Neural progenitor cell (in vitro differentiated cells): ENCODE measurements around the gene POLD4. TPM values are rescaled to one million over a fixed set of nuclear protein-coding genes. Genes with fewer than 3 reads are reported as not detected.

Experiments
- DNase-seq: peaks from one replicate; pipeline ENCODE4 v3.0.0-alpha.2; 2016; ENCODE audit warnings: low spot score
- H2AFZ ChIP-seq: fragments of 200-600 bp; sonication (generic); replicated peaks from 2 replicates; pipeline ENCODE4 v1.6.1; 2016; ENCODE audit warnings: antibody characterized with exemption
- H3F3A ChIP-seq: fragments of 200-600 bp; sonication (generic); 2 replicates; pipeline ENCODE4 v1.6.1; 2016; ENCODE audit warnings: antibody characterized with exemption, low read depth
- H3K27ac ChIP-seq: fragments of 200-600 bp; sonication (generic); 2 replicates; pipeline ENCODE4 v1.5.1; 2016; ENCODE audit warnings: mild to moderate bottlenecking
- H3K27me3 ChIP-seq: fragments of 200-600 bp; sonication (generic); 2 replicates; pipeline ENCODE4 v1.6.1; 2016; ENCODE audit warnings: mild to moderate bottlenecking, moderate library complexity
- H3K36me3 ChIP-seq: fragments of 200-600 bp; sonication (generic); 2 replicates; pipeline ENCODE4 v1.5.1; 2016
- H3K4me1 ChIP-seq: fragments of 200-600 bp; sonication (generic); 2 replicates; pipeline ENCODE4 v1.6.1; 2016; ENCODE audit warnings: mixed run types
- H3K4me2 ChIP-seq: fragments of 200-600 bp; sonication (generic); 2 replicates; pipeline ENCODE4 v1.6.1; 2016
- H3K4me3 ChIP-seq: fragments of 200-600 bp; sonication (generic); 2 replicates; pipeline ENCODE4 v1.5.1; 2016
- H3K79me2 ChIP-seq: fragments of 200-600 bp; sonication (generic); 2 replicates; pipeline ENCODE4 v1.6.1; 2016; ENCODE audit warnings: low read depth
- H3K9ac ChIP-seq: fragments of 200-600 bp; sonication (generic); 2 replicates; pipeline ENCODE4 v1.6.1; 2016
- H3K9me3 ChIP-seq: fragments of 200-600 bp; sonication (generic); 2 replicates; pipeline ENCODE4 v1.5.1; 2016; ENCODE audit warnings: low read depth
- H4K20me1 ChIP-seq: fragments of 200-600 bp; sonication (generic); 2 replicates; pipeline ENCODE4 v1.6.1; 2016; ENCODE audit warnings: low read depth
- H3K27ac Mint-ChIP-seq: 3 replicates; pipeline ENCODE4 v1.8.0; 2021; ENCODE audit warnings: mixed read lengths
- H3K27me3 Mint-ChIP-seq: 2 replicates; pipeline ENCODE4 v1.8.0; 2022; ENCODE audit warnings: low read depth, mild to moderate bottlenecking, inconsistent platforms, moderate library complexity, mixed read lengths; ENCODE audit not compliant: insufficient read depth
- H3K36me3 Mint-ChIP-seq: 3 replicates; pipeline ENCODE4 v1.8.0; 2021; ENCODE audit warnings: mixed read lengths
- H3K4me1 Mint-ChIP-seq: 3 replicates; pipeline ENCODE4 v1.8.0; 2021; ENCODE audit warnings: mixed read lengths
- H3K4me3 Mint-ChIP-seq: 3 replicates; pipeline ENCODE4 v1.8.0; 2021; ENCODE audit warnings: mild to moderate bottlenecking, moderate library complexity, mixed read lengths
- H3K9me3 Mint-ChIP-seq: 3 replicates; pipeline ENCODE4 v1.8.0; 2020; ENCODE audit warnings: mixed read lengths
- EZH2 ChIP-seq: fragments of 200-600 bp; sonication (generic); IDR thresholded peaks from 2 replicates; pipeline ENCODE4 v1.6.1; 2017; ENCODE audit warnings: antibody characterized with exemption, mild to moderate bottlenecking, moderate library complexity
- EZH2phosphoT487 ChIP-seq: fragments of 200-600 bp; sonication (generic); IDR thresholded peaks from 2 replicates; pipeline ENCODE4 v1.6.1; 2017; ENCODE audit warnings: antibody characterized with exemption
- total RNA-seq: library from RNA; depleted of rRNA; stranded (reverse); fragments of >200 nt; gene quantifications from 2 replicates; pipeline ENCODE4 v1.2.3, GENCODE V29; 2015; ENCODE audit warnings: low replicate concordance
- TF ChIP-seq, protein P1 (sequence below): fragments of 200-600 bp; sonication (generic); IDR thresholded peaks from 2 replicates; pipeline ENCODE4 v1.5.1; 2017; ENCODE audit warnings: antibody characterized with exemption, mild to moderate bottlenecking

Gene POLD4
- total RNA-seq, 1 donor from 2014 or later = 1.1 TPM

DNA sequence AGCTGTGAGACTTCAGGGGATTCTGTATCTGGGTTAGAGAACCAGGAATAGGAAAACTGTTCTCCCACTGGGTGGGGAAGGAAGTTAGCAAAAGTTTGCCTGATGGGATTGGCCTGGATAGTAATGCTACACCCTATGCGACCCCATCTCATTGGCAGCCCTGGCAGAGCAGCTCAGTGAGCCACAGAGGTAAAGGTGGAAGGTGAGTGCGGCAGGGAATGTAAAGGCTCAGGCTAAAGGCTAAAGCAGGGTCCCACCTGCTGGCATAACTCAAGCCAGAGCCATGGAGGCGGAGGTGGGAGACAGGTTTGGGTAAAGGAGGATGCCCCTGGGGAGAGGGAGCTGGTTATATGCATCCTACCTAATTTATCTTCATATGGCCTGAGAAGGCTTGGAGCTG, 31.3 kb downstream of the POLD4 start:
- TF ChIP-seq, protein P1, sequence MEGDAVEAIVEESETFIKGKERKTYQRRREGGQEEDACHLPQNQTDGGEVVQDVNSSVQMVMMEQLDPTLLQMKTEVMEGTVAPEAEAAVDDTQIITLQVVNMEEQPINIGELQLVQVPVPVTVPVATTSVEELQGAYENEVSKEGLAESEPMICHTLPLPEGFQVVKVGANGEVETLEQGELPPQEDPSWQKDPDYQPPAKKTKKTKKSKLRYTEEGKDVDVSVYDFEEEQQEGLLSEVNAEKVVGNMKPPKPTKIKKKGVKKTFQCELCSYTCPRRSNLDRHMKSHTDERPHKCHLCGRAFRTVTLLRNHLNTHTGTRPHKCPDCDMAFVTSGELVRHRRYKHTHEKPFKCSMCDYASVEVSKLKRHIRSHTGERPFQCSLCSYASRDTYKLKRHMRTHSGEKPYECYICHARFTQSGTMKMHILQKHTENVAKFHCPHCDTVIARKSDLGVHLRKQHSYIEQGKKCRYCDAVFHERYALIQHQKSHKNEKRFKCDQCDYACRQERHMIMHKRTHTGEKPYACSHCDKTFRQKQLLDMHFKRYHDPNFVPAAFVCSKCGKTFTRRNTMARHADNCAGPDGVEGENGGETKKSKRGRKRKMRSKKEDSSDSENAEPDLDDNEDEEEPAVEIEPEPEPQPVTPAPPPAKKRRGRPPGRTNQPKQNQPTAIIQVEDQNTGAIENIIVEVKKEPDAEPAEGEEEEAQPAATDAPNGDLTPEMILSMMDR = no peak
- TF ChIP-seq EZH2 (no peak), EZH2phosphoT487 (no peak)
- Mint-ChIP-seq H3K27ac (no peak overlapping the region), H3K36me3 (peaks cover 10% of the 10 kb centered on the region), H3K4me3 (no peak overlapping the region), H3K4me1 (peaks cover 16% of the 10 kb centered on the region), H3K27me3 (peaks cover 2% of the 10 kb centered on the region), H3K9me3 (no peaks in the 10 kb centered on the region)
- DNase-seq = no peak
- H3K4me1 ChIP-seq = peaks cover 3% of the 10 kb centered on the region
- no peak overlapping the region for H3K4me2 ChIP-seq
- no peak overlapping the region for H2AFZ ChIP-seq
- no peaks in the 10 kb centered on the region for H3K9me3 ChIP-seq
- H3K36me3 ChIP-seq = no peaks in the 10 kb centered on the region
- H3K27me3 ChIP-seq = peaks cover 29% of the 10 kb centered on the region
- H3K79me2 ChIP-seq = no peaks in the 10 kb centered on the region
- no peak overlapping the region for H3K4me3 ChIP-seq
- H3F3A ChIP-seq = peaks cover 5% of the 10 kb centered on the region
- peaks cover 8% of the 10 kb centered on the region for H4K20me1 ChIP-seq
- no peak overlapping the region for H3K9ac ChIP-seq
- no peak overlapping the region for H3K27ac ChIP-seq

DNA sequence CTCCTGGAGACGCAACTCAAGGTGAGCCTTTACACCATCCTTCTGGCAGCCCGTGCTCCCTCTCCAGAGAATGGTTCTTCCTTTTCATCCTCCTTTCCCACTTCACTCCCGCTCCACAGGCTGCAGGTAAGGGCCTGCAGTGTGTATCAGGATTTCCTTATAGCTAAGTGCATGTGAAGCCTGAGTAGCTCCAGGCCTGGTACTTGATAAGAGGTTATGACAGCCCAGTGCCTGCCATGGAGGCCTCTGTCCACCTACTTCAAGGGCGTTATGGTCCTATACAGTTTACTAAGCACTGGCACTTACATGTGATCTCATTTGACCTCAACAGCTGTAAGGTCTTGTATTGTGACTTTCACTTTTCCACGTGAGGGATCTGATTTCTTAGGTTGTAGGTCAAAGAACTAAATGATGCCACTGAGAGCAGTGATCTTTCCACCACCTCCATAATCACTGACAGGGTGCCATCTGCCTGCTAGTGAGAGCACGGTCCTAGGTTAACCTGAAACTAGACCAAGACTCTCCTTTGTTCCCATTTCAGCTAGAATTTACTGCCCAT, 32.0 kb downstream of the POLD4 start:
- H3K4me1 ChIP-seq = peaks cover 3% of the 10 kb centered on the region
- H3K27ac Mint-ChIP-seq = no peak overlapping the region
- H2AFZ ChIP-seq = no peak overlapping the region
- H3K9me3 Mint-ChIP-seq = no peaks in the 10 kb centered on the region
- peaks cover 16% of the 10 kb centered on the region for H3K4me1 Mint-ChIP-seq
- no peak overlapping the region for H3K4me2 ChIP-seq
- no peak for TF ChIP-seq EZH2
- no peak for TF ChIP-seq EZH2phosphoT487
- TF ChIP-seq, protein P1 = no peak
- no peak overlapping the region for H3K4me3 ChIP-seq
- no peak overlapping the region for H3K4me3 Mint-ChIP-seq
- no peaks in the 10 kb centered on the region for H3K36me3 ChIP-seq
- H3K27ac ChIP-seq = no peak overlapping the region
- no peak overlapping the region for H3K9ac ChIP-seq
- peaks cover 3% of the 10 kb centered on the region for H3K27me3 Mint-ChIP-seq
- peaks cover 8% of the 10 kb centered on the region for H3F3A ChIP-seq
- H3K36me3 Mint-ChIP-seq = peaks cover 8% of the 10 kb centered on the region
- H3K9me3 ChIP-seq = no peaks in the 10 kb centered on the region
- H3K79me2 ChIP-seq = no peaks in the 10 kb centered on the region
- DNase-seq = no peak
- peaks cover 29% of the 10 kb centered on the region for H3K27me3 ChIP-seq
- peaks cover 8% of the 10 kb centered on the region for H4K20me1 ChIP-seq

DNA sequence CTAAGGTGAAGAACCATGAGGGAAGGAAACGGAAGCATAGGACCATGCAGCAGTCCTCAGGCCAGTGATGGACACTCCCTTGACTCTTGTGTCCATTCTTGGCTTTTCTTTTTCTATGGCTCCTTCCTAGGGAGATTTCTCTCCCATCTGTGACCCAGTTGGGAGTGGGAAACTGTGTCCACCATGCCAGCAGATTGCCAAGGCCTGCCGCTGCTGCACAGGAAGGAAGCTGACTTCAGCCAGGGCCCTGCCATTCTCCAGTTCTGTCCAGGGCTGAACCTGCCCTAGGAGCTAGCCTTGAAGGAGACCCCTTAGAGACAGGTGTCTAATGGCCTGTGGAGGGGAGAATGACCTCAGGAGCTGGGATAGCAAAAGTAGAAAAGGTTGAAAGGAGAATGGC, 32.7 kb downstream of the POLD4 start:
- DNase-seq = no peak
- H3K36me3 Mint-ChIP-seq = peaks cover 6% of the 10 kb centered on the region
- H3K27me3 Mint-ChIP-seq = peaks cover 4% of the 10 kb centered on the region
- Histone ChIP-seq H3K4me2 (no peak overlapping the region), H3F3A (peaks cover 8% of the 10 kb centered on the region), H2AFZ (no peak overlapping the region), H3K9me3 (no peaks in the 10 kb centered on the region), H3K4me1 (peaks cover 3% of the 10 kb centered on the region), H4K20me1 (peaks cover 8% of the 10 kb centered on the region), H3K27ac (no peak overlapping the region), H3K79me2 (no peaks in the 10 kb centered on the region), H3K4me3 (no peak overlapping the region), H3K9ac (no peak overlapping the region), H3K36me3 (no peaks in the 10 kb centered on the region), H3K27me3 (peaks cover 29% of the 10 kb centered on the region)
- H3K9me3 Mint-ChIP-seq = no peaks in the 10 kb centered on the region
- peaks cover 17% of the 10 kb centered on the region for H3K4me1 Mint-ChIP-seq
- no peak overlapping the region for H3K27ac Mint-ChIP-seq
- TF ChIP-seq EZH2phosphoT487 (no peak), EZH2 (no peak)
- TF ChIP-seq, protein P1 = no peak
- H3K4me3 Mint-ChIP-seq = no peak overlapping the region
